Activated naive CD8-positive, alpha-beta T cell treated with anti-CD3 and anti-CD28 coated beads, Interleukin-2, amount 50 U/mL, for 16 hours (primary cell): Measurements from ENCODE around the gene DAO.
"Not testable (repeated sequence)": the region's sequence is repeated elsewhere in the genome, so short reads cannot be mapped to it uniquely, and the experiment has no call there.

Experiments
- DNase-seq: peaks from one replicate; pipeline ENCODE4 v3.0.0-alpha.2; 2020; ENCODE audit warnings: low read depth, low spot score

DAO gene

GRCh38 chr12:108879615-108880254 lies at the start of gene DAO:
Gene DAO (plus strand): TSS chr12:108880092. CDS start chr12:108885007, 4,915 bp downstream.
- no peak for DNase-seq

GRCh38 chr12:108831309-108831991 lies 48.4 kb upstream of the DAO start:
- no peak for DNase-seq

- no peak for DNase-seq
These were observed 47.7 kb upstream of the DAO start for GRCh38 chr12:108832208-108832607.

GRCh38 chr12:108832730-108833354 lies 47.0 kb upstream of the DAO start:
- no peak for DNase-seq

- no peak for DNase-seq
These were observed 46.5 kb upstream of the DAO start for GRCh38 chr12:108833355-108833733.

GRCh38 chr12:108833757-108834472 lies 46.0 kb upstream of the DAO start:
- DNase-seq: no peak

- DNase-seq: no peak
These were observed 43.8 kb upstream of the DAO start for GRCh38 chr12:108835860-108836634.

- DNase-seq: no peak
These were observed 42.7 kb upstream of the DAO start for GRCh38 chr12:108837239-108837638.

- no peak for DNase-seq
These were observed 42.2 kb upstream of the DAO start for GRCh38 chr12:108837680-108838079.

- DNase-seq: peak; percentile 20
These were observed 41.5 kb upstream of the DAO start for GRCh38 chr12:108838194-108839017.

- DNase-seq: no peak
These were observed 40.6 kb upstream of the DAO start for GRCh38 chr12:108839018-108839889.

GRCh38 chr12:108839890-108840230 lies 40.0 kb upstream of the DAO start:
- DNase-seq: no peak

- DNase-seq: no peak
These were observed 39.1 kb upstream of the DAO start for GRCh38 chr12:108840605-108841332.

- DNase-seq: not testable (repeated sequence)
These were observed 38.1 kb upstream of the DAO start for GRCh38 chr12:108841825-108842224.

- DNase-seq: no peak
These were observed 37.5 kb upstream of the DAO start for GRCh38 chr12:108842361-108842760.

- DNase-seq: no peak
These were observed 36.7 kb upstream of the DAO start for GRCh38 chr12:108843187-108843586.

GRCh38 chr12:108845696-108846095 lies 34.2 kb upstream of the DAO start:
- DNase-seq: no peak

- DNase-seq: no peak
These were observed 33.6 kb upstream of the DAO start for GRCh38 chr12:108846290-108846701.

GRCh38 chr12:108847705-108848104 lies 32.2 kb upstream of the DAO start:
- no peak for DNase-seq
